Mammary epithelial cell (primary cell): Measurements from ENCODE around the gene ADCY9.

Experiments used
- EZH2 ChIP-seq: IDR thresholded peaks from 2 replicates; pipeline ENCODE4 v1.6.1; 2012; ENCODE audit warnings: low read length, inconsistent platforms, borderline replicate concordance
- TF ChIP-seq, protein P1 (sequence below), 2 donors: IDR thresholded peaks in 1 of 2; conservative IDR thresholded peaks in 1 of 2; 2 replicates each; pipeline ENCODE4 v1.5.1; 2011 to 2012; ENCODE audit warnings: inconsistent platforms in 2 of 2, low read length in 2 of 2, mild to moderate bottlenecking in 2 of 2, control low read depth in 1 of 2, low read depth in 1 of 2; ENCODE audit not compliant: insufficient read depth in 1 of 2; ENCODE audit errors: extremely low read depth in 1 of 2

DNA sequence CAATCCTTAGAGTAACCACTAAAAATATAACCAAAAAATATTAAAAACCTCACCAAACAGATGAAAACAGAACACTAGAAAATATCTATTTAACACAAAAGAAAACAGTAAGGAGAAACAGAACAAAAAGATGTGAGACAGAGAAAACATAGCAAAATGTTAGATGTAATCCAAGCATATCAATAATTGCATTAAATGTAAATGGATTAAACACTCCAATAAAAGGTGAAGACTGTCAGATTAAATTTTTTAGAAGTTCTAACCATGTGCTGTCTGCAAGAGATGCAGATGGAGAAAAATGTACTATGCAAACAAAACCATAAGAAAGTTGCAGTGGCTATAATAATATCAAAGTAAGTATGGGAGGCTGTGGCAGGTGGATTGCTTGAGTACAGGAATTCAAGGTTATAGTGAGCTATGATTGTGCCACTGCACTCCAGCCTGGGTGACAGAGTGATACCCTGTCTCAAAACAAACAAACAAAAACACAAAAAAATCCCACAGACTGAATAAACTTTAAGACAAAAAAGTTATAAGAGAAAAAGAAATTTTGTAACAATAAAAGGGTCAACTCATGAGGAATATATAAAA, 53.9 kb downstream of the ADCY9 start:
- TF ChIP-seq, protein P1, sequence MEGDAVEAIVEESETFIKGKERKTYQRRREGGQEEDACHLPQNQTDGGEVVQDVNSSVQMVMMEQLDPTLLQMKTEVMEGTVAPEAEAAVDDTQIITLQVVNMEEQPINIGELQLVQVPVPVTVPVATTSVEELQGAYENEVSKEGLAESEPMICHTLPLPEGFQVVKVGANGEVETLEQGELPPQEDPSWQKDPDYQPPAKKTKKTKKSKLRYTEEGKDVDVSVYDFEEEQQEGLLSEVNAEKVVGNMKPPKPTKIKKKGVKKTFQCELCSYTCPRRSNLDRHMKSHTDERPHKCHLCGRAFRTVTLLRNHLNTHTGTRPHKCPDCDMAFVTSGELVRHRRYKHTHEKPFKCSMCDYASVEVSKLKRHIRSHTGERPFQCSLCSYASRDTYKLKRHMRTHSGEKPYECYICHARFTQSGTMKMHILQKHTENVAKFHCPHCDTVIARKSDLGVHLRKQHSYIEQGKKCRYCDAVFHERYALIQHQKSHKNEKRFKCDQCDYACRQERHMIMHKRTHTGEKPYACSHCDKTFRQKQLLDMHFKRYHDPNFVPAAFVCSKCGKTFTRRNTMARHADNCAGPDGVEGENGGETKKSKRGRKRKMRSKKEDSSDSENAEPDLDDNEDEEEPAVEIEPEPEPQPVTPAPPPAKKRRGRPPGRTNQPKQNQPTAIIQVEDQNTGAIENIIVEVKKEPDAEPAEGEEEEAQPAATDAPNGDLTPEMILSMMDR (conservative IDR thresholded peaks at IDR 0.05 in 1 of 2, IDR thresholded peaks at IDR 0.05 in 1 of 2; ENCODE audit: extremely low read depth in 1 of 2, insufficient read depth in 1 of 2, low read depth in 1 of 2, low read length in 2 of 2), result no peak
- no peak for TF ChIP-seq EZH2
